Measurements from ENCODE around the gene IRS4.

The IRS4 gene

GRCh38 chrX:108735679-108736508 lies 469 bp downstream of the IRS4 start:
- Histone ChIP-seq H3K4ac (ENCODE audit: low read depth, low read length) (no peak overlapping the region), H3K79me2 (ENCODE audit: control insufficient read depth, insufficient read depth, low read length) (no peaks in the 10 kb centered on the region), H2BK15ac (replicated peaks; ENCODE audit: low read depth) (no peak overlapping the region), H3K9ac (ENCODE audit: low read length) (peak overlapping the region; percentile 54), H2BK120ac (ENCODE audit: low read depth, low read length) (no peak overlapping the region), H2BK5ac (ENCODE audit: low read length) (no peak overlapping the region), H3K27me3 (ENCODE audit: insufficient read depth, low read length, poor library complexity) (no peaks in the 10 kb centered on the region), H3K4me2 (ENCODE audit: low read length) (peak overlapping the region; percentile 68), H3K79me1 (ENCODE audit: low read length) (no peaks in the 10 kb centered on the region), H3K18ac (ENCODE audit: low read length) (no peak overlapping the region), H2AK5ac (ENCODE audit: low read length) (no peak overlapping the region), H3K23ac (ENCODE audit: low read length) (no peak overlapping the region), H4K5ac (ENCODE audit: low read length) (no peak overlapping the region), H3K4me1 (ENCODE audit: control insufficient read depth, low read depth, low read length) (no peaks in the 10 kb centered on the region), H3K56ac (ENCODE audit: low read length) (peak overlapping the region; percentile 78), H3K4me3 (ENCODE audit: low read length) (peak overlapping the region; percentile 29), H3K36me3 (ENCODE audit: control insufficient read depth, insufficient read depth, low read length) (no peaks in the 10 kb centered on the region), H4K8ac (ENCODE audit: low read depth, low read length) (no peak overlapping the region), H3K27ac (ENCODE audit: low read depth, low read length) (no peak overlapping the region)
- no CpG with 5 or more reads among the region's 82 CpGs for WGBS (ENCODE audit: extremely low coverage, insufficient coverage, low lambda C conversion rate)
- peak; percentile 37 for DNase-seq

- no peaks in the 10 kb centered on the region for H3K79me2 ChIP-seq (ENCODE audit: control insufficient read depth, insufficient read depth, low read length)
- no peak overlapping the region for H3K4ac ChIP-seq (ENCODE audit: low read depth, low read length)
- H3K4me3 ChIP-seq (ENCODE audit: low read length), result peak overlapping the region; percentile 46
- no peak overlapping the region for H2BK5ac ChIP-seq (ENCODE audit: low read length)
- no peak overlapping the region for H2BK15ac ChIP-seq (replicated peaks; ENCODE audit: low read depth)
- H3K27me3 ChIP-seq (ENCODE audit: insufficient read depth, low read length, poor library complexity), result no peaks in the 10 kb centered on the region
- H3K4me2 ChIP-seq (ENCODE audit: low read length), result peak overlapping the region; percentile 89
- H3K9ac ChIP-seq (ENCODE audit: low read length), result peak overlapping the region; percentile 54
- DNase-seq, result peak; percentile 67
- H2AK5ac ChIP-seq (ENCODE audit: low read length), result no peak overlapping the region
- H3K27ac ChIP-seq (ENCODE audit: low read depth, low read length), result no peak overlapping the region
- no CpG with 5 or more reads among the region's 36 CpGs for WGBS (ENCODE audit: extremely low coverage, insufficient coverage, low lambda C conversion rate)
- H3K4me1 ChIP-seq (ENCODE audit: control insufficient read depth, low read depth, low read length), result no peaks in the 10 kb centered on the region
- peak overlapping the region; percentile 74 for H3K56ac ChIP-seq (ENCODE audit: low read length)
- no peaks in the 10 kb centered on the region for H3K36me3 ChIP-seq (ENCODE audit: control insufficient read depth, insufficient read depth, low read length)
- H3K18ac ChIP-seq (ENCODE audit: low read length), result no peak overlapping the region
- H4K5ac ChIP-seq (ENCODE audit: low read length), result no peak overlapping the region
- H3K23ac ChIP-seq (ENCODE audit: low read length), result no peak overlapping the region
- H4K8ac ChIP-seq (ENCODE audit: low read depth, low read length), result no peak overlapping the region
- no peaks in the 10 kb centered on the region for H3K79me1 ChIP-seq (ENCODE audit: low read length)
- H2BK120ac ChIP-seq (ENCODE audit: low read depth, low read length), result no peak overlapping the region
Observed at GRCh38 chrX:108735091-108735678, 1.2 kb downstream of the IRS4 start.

GRCh38 chrX:108734426-108734825 lies 1.9 kb downstream of the IRS4 start:
- H2BK120ac ChIP-seq (ENCODE audit: low read depth, low read length), result no peak overlapping the region
- H4K5ac ChIP-seq (ENCODE audit: low read length), result no peak overlapping the region
- no peak overlapping the region for H3K27ac ChIP-seq (ENCODE audit: low read depth, low read length)
- no peak overlapping the region for H3K23ac ChIP-seq (ENCODE audit: low read length)
- no peaks in the 10 kb centered on the region for H3K27me3 ChIP-seq (ENCODE audit: insufficient read depth, low read length, poor library complexity)
- no peaks in the 10 kb centered on the region for H3K79me1 ChIP-seq (ENCODE audit: low read length)
- peak overlapping the region; percentile 36 for H3K9ac ChIP-seq (ENCODE audit: low read length)
- H3K4ac ChIP-seq (ENCODE audit: low read depth, low read length), result no peak overlapping the region
- no peaks in the 10 kb centered on the region for H3K4me1 ChIP-seq (ENCODE audit: control insufficient read depth, low read depth, low read length)
- H2BK5ac ChIP-seq (ENCODE audit: low read length), result no peak overlapping the region
- no peak overlapping the region for H4K8ac ChIP-seq (ENCODE audit: low read depth, low read length)
- H3K4me3 ChIP-seq (ENCODE audit: low read length), result no peak overlapping the region
- WGBS (ENCODE audit: extremely low coverage, insufficient coverage, low lambda C conversion rate), result no CpG with 5 or more reads among the region's 7 CpGs
- H2BK15ac ChIP-seq (replicated peaks; ENCODE audit: low read depth), result no peak overlapping the region
- H3K4me2 ChIP-seq (ENCODE audit: low read length), result no peak overlapping the region
- no peak overlapping the region for H2AK5ac ChIP-seq (ENCODE audit: low read length)
- DNase-seq, result no peak
- H3K79me2 ChIP-seq (ENCODE audit: control insufficient read depth, insufficient read depth, low read length), result no peaks in the 10 kb centered on the region
- H3K18ac ChIP-seq (ENCODE audit: low read length), result no peak overlapping the region
- no peak overlapping the region for H3K56ac ChIP-seq (ENCODE audit: low read length)
- no peaks in the 10 kb centered on the region for H3K36me3 ChIP-seq (ENCODE audit: control insufficient read depth, insufficient read depth, low read length)

GRCh38 chrX:108732630-108733321 lies 3.6 kb downstream of the IRS4 start:
- peak; percentile 67 for DNase-seq
- Histone ChIP-seq H3K4ac (ENCODE audit: low read depth, low read length) (no peak overlapping the region), H3K4me3 (ENCODE audit: low read length) (no peak overlapping the region), H4K8ac (ENCODE audit: low read depth, low read length) (no peak overlapping the region), H3K27me3 (ENCODE audit: insufficient read depth, low read length, poor library complexity) (no peaks in the 10 kb centered on the region), H3K36me3 (ENCODE audit: control insufficient read depth, insufficient read depth, low read length) (no peaks in the 10 kb centered on the region), H3K18ac (ENCODE audit: low read length) (no peak overlapping the region), H3K9ac (ENCODE audit: low read length) (peak overlapping the region; percentile 32), H3K79me1 (ENCODE audit: low read length) (no peaks in the 10 kb centered on the region), H2BK15ac (replicated peaks; ENCODE audit: low read depth) (no peak overlapping the region), H4K5ac (ENCODE audit: low read length) (no peak overlapping the region), H3K79me2 (ENCODE audit: control insufficient read depth, insufficient read depth, low read length) (no peaks in the 10 kb centered on the region), H2AK5ac (ENCODE audit: low read length) (no peak overlapping the region), H3K27ac (ENCODE audit: low read depth, low read length) (no peak overlapping the region), H2BK120ac (ENCODE audit: low read depth, low read length) (no peak overlapping the region), H3K4me1 (ENCODE audit: control insufficient read depth, low read depth, low read length) (no peaks in the 10 kb centered on the region), H3K23ac (ENCODE audit: low read length) (no peak overlapping the region), H3K4me2 (ENCODE audit: low read length) (peak overlapping the region; percentile 31), H2BK5ac (ENCODE audit: low read length) (no peak overlapping the region), H3K56ac (ENCODE audit: low read length) (peak overlapping the region; percentile 60)
- WGBS (ENCODE audit: extremely low coverage, insufficient coverage, low lambda C conversion rate), result no CpG with 5 or more reads among the region's 39 CpGs

GRCh38 chrX:108731153-108731552 lies 5.2 kb downstream of the IRS4 start:
- no peak for DNase-seq
- Histone ChIP-seq H3K79me2 (ENCODE audit: control insufficient read depth, insufficient read depth, low read length) (no peaks in the 10 kb centered on the region), H3K4me1 (ENCODE audit: control insufficient read depth, low read depth, low read length) (no peaks in the 10 kb centered on the region), H3K79me1 (ENCODE audit: low read length) (no peaks in the 10 kb centered on the region), H2BK5ac (ENCODE audit: low read length) (no peak overlapping the region), H2BK120ac (ENCODE audit: low read depth, low read length) (no peak overlapping the region), H3K56ac (ENCODE audit: low read length) (peak overlapping the region; percentile 60), H3K27ac (ENCODE audit: low read depth, low read length) (peak overlapping the region; percentile 51), H3K18ac (ENCODE audit: low read length) (no peak overlapping the region), H4K5ac (ENCODE audit: low read length) (no peak overlapping the region), H2BK15ac (replicated peaks; ENCODE audit: low read depth) (no peak overlapping the region), H3K4ac (ENCODE audit: low read depth, low read length) (no peak overlapping the region), H2AK5ac (ENCODE audit: low read length) (no peak overlapping the region), H3K36me3 (ENCODE audit: control insufficient read depth, insufficient read depth, low read length) (no peaks in the 10 kb centered on the region), H4K8ac (ENCODE audit: low read depth, low read length) (no peak overlapping the region), H3K4me2 (ENCODE audit: low read length) (no peak overlapping the region), H3K23ac (ENCODE audit: low read length) (no peak overlapping the region), H3K9ac (ENCODE audit: low read length) (peak overlapping the region; percentile 29), H3K27me3 (ENCODE audit: insufficient read depth, low read length, poor library complexity) (no peaks in the 10 kb centered on the region), H3K4me3 (ENCODE audit: low read length) (no peak overlapping the region)
- WGBS (ENCODE audit: extremely low coverage, insufficient coverage, low lambda C conversion rate), result no CpG with 5 or more reads among the region's 2 CpGs

Data from mesendoderm (in vitro differentiated cells).